GM15510 (cell line): ENCODE measurements around the gene EXOC3L2.

Experiments
- POLR2A ChIP-seq: IDR thresholded peaks from 3 replicates; pipeline ENCODE4 v1.6.1; 2011; ENCODE audit warnings: borderline replicate concordance; ENCODE audit not compliant: insufficient read length; ENCODE audit errors: extremely low read depth

EXOC3L2 gene

DNA sequence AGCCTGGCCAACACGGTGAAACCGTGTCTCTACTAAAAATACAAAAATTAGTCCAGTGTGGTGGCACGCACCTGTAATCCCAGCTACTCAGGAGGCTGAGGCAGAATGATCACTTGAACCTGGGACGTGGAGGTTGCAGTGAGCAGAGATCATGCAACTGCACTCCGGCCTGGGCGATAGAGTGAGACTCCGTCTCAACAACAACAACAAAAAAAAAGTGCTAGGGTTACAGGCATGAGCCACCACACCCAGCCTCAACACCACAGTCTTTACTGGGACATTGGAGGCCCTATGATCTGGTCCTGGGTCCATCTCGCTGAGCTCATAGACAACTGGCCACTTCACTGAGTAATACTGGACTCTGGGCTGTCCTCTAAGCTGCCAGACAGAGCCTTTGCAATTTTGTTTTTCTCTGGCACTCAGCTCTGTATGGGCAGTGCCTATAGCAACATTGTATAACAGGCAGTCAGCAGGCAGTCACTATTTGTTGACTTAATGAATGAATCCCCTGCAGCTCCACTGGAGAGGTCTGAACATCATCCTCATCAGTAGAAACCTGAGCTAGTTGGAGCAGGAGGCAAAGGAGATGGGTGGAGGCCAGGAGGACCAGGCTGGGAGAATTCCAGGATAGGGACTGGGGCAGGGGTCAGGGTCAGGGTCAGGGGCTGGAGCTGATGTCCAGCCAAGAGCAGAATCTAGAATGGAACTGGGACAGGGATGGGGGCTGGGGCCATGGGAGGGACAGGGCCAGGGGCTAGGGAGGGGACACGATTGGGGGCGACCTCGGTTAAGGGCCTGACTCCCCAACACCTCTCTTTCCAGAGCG, 58.5 kb downstream of the EXOC3L2 start:
- no peak for TF ChIP-seq POLR2A

- TF ChIP-seq POLR2A: no peak
These were observed 61.1 kb downstream of the EXOC3L2 start for GRCh38 chr19:45184115-45184514.

- no peak for TF ChIP-seq POLR2A
These were observed 62.4 kb downstream of the EXOC3L2 start for GRCh38 chr19:45182758-45183157.

DNA sequence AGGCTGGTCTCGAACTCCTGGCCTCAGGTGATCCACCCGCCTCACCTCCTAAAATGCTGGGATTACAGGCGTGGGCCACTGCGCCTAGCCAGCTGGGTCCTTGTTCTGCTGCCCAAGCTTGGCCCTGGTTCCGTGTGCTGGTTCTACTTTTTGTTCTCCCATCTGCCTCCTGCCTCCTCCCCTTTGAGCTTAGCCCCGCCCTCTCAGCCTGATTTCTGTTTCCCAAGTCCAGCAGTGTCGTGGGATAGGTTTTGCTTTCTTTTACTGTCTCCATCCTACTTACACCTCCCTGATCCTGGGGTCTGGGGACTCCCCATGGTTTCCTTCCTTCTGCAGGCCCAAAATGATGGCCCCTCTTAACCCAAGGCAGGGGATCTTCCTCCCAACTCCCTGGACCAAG, 64.3 kb downstream of the EXOC3L2 start:
- no peak for TF ChIP-seq POLR2A

DNA sequence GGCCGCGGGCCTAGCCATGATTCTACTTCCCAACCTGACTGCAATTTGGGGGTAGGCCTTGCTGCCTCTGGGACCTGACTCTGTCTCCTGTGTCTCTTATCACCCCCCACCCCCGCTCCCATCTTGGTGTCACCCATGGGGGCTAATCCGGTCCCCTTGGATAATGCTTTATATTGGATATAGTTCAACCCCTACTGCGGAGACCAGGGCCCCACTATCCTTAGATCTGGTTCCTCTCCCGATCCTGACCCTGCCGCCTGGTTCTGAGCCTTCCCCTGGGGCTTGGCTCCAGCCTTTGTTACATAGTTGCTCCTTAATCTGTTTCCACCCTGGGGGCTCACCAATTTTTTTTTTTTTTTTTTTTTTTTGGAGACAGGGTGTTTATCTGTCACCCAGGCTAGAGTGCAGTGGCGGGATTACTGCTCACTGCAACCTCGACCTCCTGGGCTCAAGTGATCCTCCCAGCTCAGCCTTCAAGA, 65.3 kb downstream of the EXOC3L2 start:
- TF ChIP-seq POLR2A: no peak

- no peak for TF ChIP-seq POLR2A
These were observed 65.9 kb downstream of the EXOC3L2 start for GRCh38 chr19:45179072-45179891.

- peak; percentile 75 for TF ChIP-seq POLR2A
These were observed 66.7 kb downstream of the EXOC3L2 start, which contains the start of gene BLOC1S3 for GRCh38 chr19:45178262-45179071. Gene BLOC1S3, plus strand, starts transcription at chr19:45178784. Its CDS starts 513 bp downstream, at chr19:45179297.

DNA sequence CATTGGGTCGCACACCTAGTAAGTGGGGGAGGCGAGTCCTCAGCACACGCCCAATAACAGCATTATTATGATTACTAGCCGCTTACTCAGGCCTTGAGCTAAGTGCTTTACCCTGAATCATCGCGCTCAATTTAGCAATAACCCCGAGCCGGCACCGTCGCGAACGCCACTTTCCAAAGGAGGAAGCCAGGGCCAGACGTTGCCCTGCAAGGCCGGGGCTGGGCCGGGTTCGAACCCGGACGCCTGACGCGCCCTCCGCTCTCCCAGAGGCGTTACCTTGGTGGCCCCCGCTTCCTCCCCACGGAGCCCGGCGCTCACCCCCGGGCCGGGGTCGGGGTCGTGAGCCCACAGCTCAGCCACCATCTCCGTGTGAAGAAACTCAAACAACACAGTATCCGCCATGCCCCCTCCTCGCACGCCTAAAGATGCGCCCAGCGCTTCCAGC, 67.4 kb downstream of the EXOC3L2 start, which contains the start of gene TRAPPC6A:
Gene TRAPPC6A (minus strand): TSS at position 421 of the 445 bp plus-strand sequence. CDS start 19 bp downstream, at position 402.
- peak; percentile 68 for TF ChIP-seq POLR2A

DNA sequence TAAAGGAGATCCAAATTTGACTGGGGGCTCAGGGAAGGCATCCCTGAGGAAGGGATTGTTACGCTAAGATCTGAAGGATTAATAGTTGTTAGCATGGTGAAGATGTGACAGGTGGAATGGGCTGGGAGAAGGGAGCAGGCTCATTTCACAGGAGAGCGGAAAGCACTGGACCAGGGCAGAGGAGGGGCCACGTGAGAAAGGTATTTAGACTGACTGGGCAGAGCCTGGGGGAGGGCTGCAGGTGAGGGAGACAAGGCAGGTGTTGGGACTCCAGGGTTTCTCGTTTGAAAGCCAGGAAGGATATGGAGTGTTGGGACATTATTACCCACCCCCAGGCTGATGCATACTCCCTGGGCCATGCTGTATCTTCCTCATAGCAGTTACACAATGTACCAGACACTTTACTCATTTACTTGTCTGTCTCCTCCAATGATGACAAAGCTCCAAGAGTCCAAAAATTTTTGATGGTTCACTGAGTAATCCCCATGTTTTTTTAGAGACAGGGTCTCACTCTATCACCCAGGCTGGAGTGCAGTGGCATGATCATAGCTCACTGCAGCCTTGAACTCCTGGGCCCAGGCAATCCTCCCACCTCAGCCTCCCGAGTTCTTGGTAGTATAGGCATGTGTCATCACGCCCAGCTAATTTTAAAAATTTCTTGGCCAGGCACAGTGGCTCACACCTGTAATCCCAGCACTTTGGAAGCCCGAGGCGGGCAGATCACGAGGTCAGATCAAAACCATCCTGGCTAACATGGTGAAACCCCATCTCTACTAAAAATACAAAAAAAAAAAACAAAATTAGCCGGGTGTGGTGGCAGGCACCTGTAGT, 69.5 kb downstream of the EXOC3L2 start:
- TF ChIP-seq POLR2A: no peak

GRCh38 chr19:45173816-45174215, 71.4 kb downstream of the EXOC3L2 start:
- TF ChIP-seq POLR2A: no peak

GRCh38 chr19:45172611-45173208, 72.5 kb downstream of the EXOC3L2 start:
- no peak for TF ChIP-seq POLR2A

- TF ChIP-seq POLR2A: no peak
These were observed 73.0 kb downstream of the EXOC3L2 start for GRCh38 chr19:45172173-45172572.

GRCh38 chr19:45171211-45171623, 74.0 kb downstream of the EXOC3L2 start:
- TF ChIP-seq POLR2A: no peak
